HepG2 (cell line): ENCODE data around the gene SPRN. TPM values are rescaled to one million over a fixed set of nuclear protein-coding genes. Genes with fewer than 3 reads are reported as not detected.
A peak's percentile ranks its signal among the peaks of the same experiment; 100 is the strongest.
"Not testable (repeated sequence)": the region's sequence is repeated elsewhere in the genome, so short reads cannot be mapped to it uniquely, and the experiment has no call there.

ENCODE experiments used
- ATAC-seq: fragments of 200-7000 bp; cut with Tn5 transposase; 3 replicates; pipeline ENCODE4 v1.9.1; 2020; ENCODE audit warnings: mild to moderate bottlenecking, moderate library complexity
- BruUV-seq: library from RNA; stranded (reverse); fragments of 400-500 nt; replicated peaks from 2 replicates; lab custom pipeline; 2021; lab: Mats Ljungman, UMichigan
- CTCF ChIA-PET: fragments of 300-600 bp; formaldehyde crosslinking; extraction: SDS; loops from one replicate; lab custom pipeline; 2021; ENCODE audit warnings: low total read pairs, inconsistent platforms, low intra/inter-chr PET ratio; lab: Yijun Ruan, JAX
- POLR2A ChIA-PET: fragments of 350-600 bp; sonication (Branson Sonifier 250); formaldehyde crosslinking; loops from one replicate; lab custom pipeline; 2020; ENCODE audit warnings: antibody characterized with exemption, inconsistent platforms; lab: Yijun Ruan, JAX
- DNase-seq: peaks from one replicate; pipeline ENCODE4 v3.0.0-alpha.2; 2015; ENCODE audit warnings: low spot score
- FAIRE-seq: peaks from 3 replicates; lab custom pipeline; 2011; peaks lifted over from hg19 to GRCh38; lab: Jason Lieb, UNC
- H2AFZ ChIP-seq: one replicate; pipeline ENCODE4 v1.6.1; 2011; ENCODE audit warnings: low read length, inconsistent platforms
- H3K27ac ChIP-seq: fragments of 300-600 bp; 3 replicates; pipeline ENCODE4 v1.8.0; 2011; ENCODE audit warnings: mixed run types, mild to moderate bottlenecking, mixed read lengths, low read length, inconsistent platforms; ENCODE audit not compliant: insufficient read depth; ENCODE audit errors: extremely low read length
- H3K27me3 ChIP-seq, 2 experiments: fragments of 200-600 bp in 1 of 2; 2 replicates in 1 of 2; 3 replicates in 1 of 2; pipeline versions ENCODE4 v1.6.0 to v1.8.0; 2011; ENCODE audit warnings: low read length in 2 of 2, mild to moderate bottlenecking in 2 of 2, moderate library complexity in 2 of 2, inconsistent platforms in 1 of 2; ENCODE audit not compliant: insufficient read depth in 2 of 2, control insufficient read depth in 1 of 2
- H3K36me3 ChIP-seq, 2 experiments: fragments of 200-600 bp in 1 of 2; replicated peaks in 1 of 2; 2 replicates in 1 of 2; 3 replicates in 1 of 2; pipeline versions ENCODE4 v1.5.1 to v1.8.0; 2011; ENCODE audit warnings: low read length in 2 of 2, inconsistent platforms in 1 of 2; ENCODE audit not compliant: insufficient read depth in 2 of 2, control insufficient read depth in 1 of 2
- H3K4me1 ChIP-seq: 2 replicates; pipeline ENCODE4 v1.5.1; 2012; ENCODE audit warnings: low read length, inconsistent platforms; ENCODE audit not compliant: insufficient read depth
- H3K4me2 ChIP-seq: 2 replicates; pipeline ENCODE4 v1.6.0; 2011; ENCODE audit warnings: low read depth, low read length, inconsistent platforms
- H3K4me3 ChIP-seq, 3 experiments: fragments of 200-600 bp in 1 of 3; sonication (generic), shearing (Covaris generic) in 1 of 3; replicated peaks in 1 of 3; 2 replicates each; pipeline ENCODE4 v1.5.1; 2011 to 2016; ENCODE audit warnings: low read length in 3 of 3, inconsistent platforms in 2 of 3, low read depth in 2 of 3, mild to moderate bottlenecking in 2 of 3, control low read depth in 1 of 3, mixed read lengths in 1 of 3; ENCODE audit not compliant: insufficient read depth in 1 of 3
- H3K79me2 ChIP-seq: one replicate; pipeline ENCODE4 v1.6.1; 2011; ENCODE audit warnings: low read length, inconsistent platforms; ENCODE audit not compliant: insufficient read depth
- H3K9ac ChIP-seq: 2 replicates; pipeline ENCODE4 v1.6.0; 2011; ENCODE audit warnings: mild to moderate bottlenecking, low read depth, low read length, inconsistent platforms; ENCODE audit not compliant: insufficient read depth
- H3K9me3 ChIP-seq: 2 replicates; pipeline ENCODE4 v1.5.1; 2012; ENCODE audit warnings: mild to moderate bottlenecking, low read length
- H4K20me1 ChIP-seq: 2 replicates; pipeline ENCODE4 v1.6.0; 2011; ENCODE audit warnings: inconsistent platforms, mild to moderate bottlenecking, low read length, moderate library complexity; ENCODE audit not compliant: insufficient read depth
- WGBS: methylation state at CpG from one replicate; pipeline ENCODE4 v1.1.6; 2017; ENCODE audit warnings: low lambda C conversion rate; 5-methylcytosine and 5-hydroxymethylcytosine counted together
- in situ Hi-C: cut with HindIII; loops from 2 replicates; pipeline ENCODE4 v1.10.0; 2017; ENCODE audit warnings: low pct_unique_long_range_greater_than_20kb; ENCODE audit not compliant: extremely low pct_ligation_motif_present
- intact Hi-C: fragments of 100-400 bp; cut with micrococcal nuclease; formaldehyde crosslinking; loops from one replicate; pipeline ENCODE4 v1.10.0; 2022; ENCODE audit not compliant: unreplicated experiment
- polyA plus RNA-seq, 8 experiments: library from polyadenylated mRNA; depleted of rRNA in 3 of 8; stranded (reverse) in 7 of 8; unstranded in 1 of 8; fragments of >200 nt; fragmentation: Illumina TruSeq in 4 of 8; extraction: Trizol in 4 of 8; gene quantifications; 2 replicates each; pipeline versions ENCODE4 v1.2.1 to v1.2.3, GENCODE V29; 2011 to 2016; ENCODE audit warnings: low read depth in 4 of 8, missing spikeins in 1 of 8, mixed read lengths in 1 of 8; ENCODE audit not compliant: insufficient read depth in 1 of 8
- total RNA-seq, 5 experiments: library from RNA; depleted of rRNA; stranded (reverse); fragments of >200 nt; fragmentation: Illumina TruSeq; extraction: Trizol; gene quantifications; 2 replicates each; pipeline ENCODE4 v1.2.3, GENCODE V29; 2016; ENCODE audit warnings: low read depth in 1 of 5

SPRN gene
- total and polyA plus RNA-seq, 2 of the 13 experiments (the other 11 are each of a cell fraction or from before 2014, with no cell fraction given) = not detected

DNA sequence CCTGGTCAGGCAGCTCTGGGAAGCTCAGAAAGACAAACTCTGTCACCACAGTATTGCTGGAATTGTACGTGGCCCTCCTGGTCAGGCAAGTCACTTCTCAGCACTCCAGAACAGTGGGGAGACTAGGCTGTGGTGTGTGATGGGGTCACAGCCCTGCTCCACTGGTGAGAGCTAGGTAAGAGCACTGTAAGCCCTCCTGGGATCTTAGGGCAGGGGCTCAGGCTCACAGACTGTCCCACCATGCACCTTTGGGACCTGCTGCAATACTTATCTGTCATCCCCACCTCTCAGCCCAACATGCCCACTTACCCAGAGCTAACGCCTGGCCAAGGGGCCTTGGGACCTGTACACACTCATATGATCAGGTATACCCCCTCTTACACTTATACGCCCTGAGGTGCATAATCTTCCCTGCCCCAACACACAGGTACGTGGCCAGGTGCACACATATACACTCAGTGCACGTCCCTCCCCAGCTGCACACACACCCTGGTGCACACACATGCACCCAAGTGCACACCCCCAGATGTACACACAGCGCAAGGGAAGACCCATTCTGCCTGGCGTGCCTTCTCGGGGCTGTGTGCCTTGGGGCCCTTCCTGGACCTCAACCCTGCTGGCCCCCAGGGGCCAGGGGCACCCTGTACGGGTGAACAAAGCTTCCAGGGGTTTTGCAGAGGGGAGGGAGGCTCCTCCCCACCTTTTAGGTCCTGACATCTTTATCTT is 7.6 kb upstream of the SPRN start:
- in situ Hi-C loops, H3K4me1 ChIP-seq, FAIRE-seq, H4K20me1 ChIP-seq, POLR2A ChIA-PET, H3K9me3 ChIP-seq, DNase-seq, CTCF ChIA-PET, H3K79me2 ChIP-seq, H3K9ac ChIP-seq, intact Hi-C loops, BruUV-seq, H3K27me3 ChIP-seq, H3K4me3 ChIP-seq, H3K36me3 ChIP-seq, H3K4me2 ChIP-seq, H3K27ac ChIP-seq, H2AFZ ChIP-seq: not testable (repeated sequence)
- peak; percentile 54 for ATAC-seq
- WGBS = 43% methylated on average over 3 of the region's 9 CpGs

GRCh38 chr10:133429571-133429970 is 5.1 kb upstream of the SPRN start:
- 75% methylated on average over 3 of the region's 4 CpGs for WGBS
- BruUV-seq, H3K27ac ChIP-seq, CTCF ChIA-PET, H3K36me3 ChIP-seq, H3K9ac ChIP-seq, H3K79me2 ChIP-seq, H3K9me3 ChIP-seq, H3K4me1 ChIP-seq, FAIRE-seq, intact Hi-C loops, H4K20me1 ChIP-seq, DNase-seq, H3K4me3 ChIP-seq, H3K27me3 ChIP-seq, H3K4me2 ChIP-seq, in situ Hi-C loops, H2AFZ ChIP-seq, POLR2A ChIA-PET, ATAC-seq: not testable (repeated sequence)

GRCh38 chr10:133424102-133424501 is 323 bp downstream of the SPRN start:
- in situ Hi-C loops = loop anchor here (5.0 kb wide), 1 partner anchor 148 kb away; no protein-coding TSS in a partner anchor
- H3K9me3 ChIP-seq, intact Hi-C loops, H4K20me1 ChIP-seq, H3K4me1 ChIP-seq, H3K79me2 ChIP-seq, H3K36me3 ChIP-seq, BruUV-seq, H3K4me2 ChIP-seq, H3K27me3 ChIP-seq, H3K27ac ChIP-seq, FAIRE-seq, H3K9ac ChIP-seq, CTCF ChIA-PET, POLR2A ChIA-PET, DNase-seq, H2AFZ ChIP-seq, H3K4me3 ChIP-seq: not testable (repeated sequence)
- peak; percentile 43 for ATAC-seq
- WGBS = no CpG with 5 or more reads among the region's 46 CpGs
